ENCODE data around the gene DHX40.

DNA sequence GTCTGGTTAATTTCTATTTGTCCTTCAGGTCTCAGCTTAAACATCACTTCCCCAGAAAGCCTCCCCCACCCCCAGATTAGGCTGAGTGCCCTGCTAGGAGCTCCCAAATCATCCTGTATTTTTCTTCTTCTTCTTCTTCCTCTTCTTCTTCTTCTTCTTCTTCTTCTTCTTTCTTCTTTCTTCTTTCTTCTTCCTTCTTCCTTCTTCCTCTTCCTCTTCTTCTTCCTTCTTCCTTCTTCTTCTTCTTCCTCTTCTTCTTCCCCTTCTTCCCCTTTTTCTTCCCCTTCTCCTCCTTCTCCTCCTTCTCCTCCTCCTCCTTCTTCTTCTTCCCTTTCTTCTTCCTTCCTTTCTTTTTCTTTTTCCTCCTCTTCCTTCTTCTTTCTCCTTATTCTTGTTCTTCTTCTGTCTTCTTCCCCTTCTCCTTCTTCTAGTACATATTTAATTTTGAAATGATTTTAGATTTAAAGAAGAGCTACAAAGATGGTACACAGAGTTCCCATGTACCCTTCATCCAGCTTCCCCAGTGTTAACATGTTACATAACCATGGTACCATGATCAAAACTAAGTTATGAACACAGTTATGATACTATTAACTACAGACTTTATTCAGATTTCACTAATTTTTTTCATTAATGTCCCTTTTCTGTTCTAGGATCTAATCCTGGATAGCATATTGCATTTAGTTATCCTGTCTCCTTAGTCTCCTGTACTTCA lies 27.1 kb upstream of the DHX40 start:
- TF ChIP-seq SMC3 (IDR thresholded peaks at IDR 0.05) (no peak), KDM5A (IDR thresholded peaks at IDR 0.05) (no peak)
- TF ChIP-seq, protein P1, sequence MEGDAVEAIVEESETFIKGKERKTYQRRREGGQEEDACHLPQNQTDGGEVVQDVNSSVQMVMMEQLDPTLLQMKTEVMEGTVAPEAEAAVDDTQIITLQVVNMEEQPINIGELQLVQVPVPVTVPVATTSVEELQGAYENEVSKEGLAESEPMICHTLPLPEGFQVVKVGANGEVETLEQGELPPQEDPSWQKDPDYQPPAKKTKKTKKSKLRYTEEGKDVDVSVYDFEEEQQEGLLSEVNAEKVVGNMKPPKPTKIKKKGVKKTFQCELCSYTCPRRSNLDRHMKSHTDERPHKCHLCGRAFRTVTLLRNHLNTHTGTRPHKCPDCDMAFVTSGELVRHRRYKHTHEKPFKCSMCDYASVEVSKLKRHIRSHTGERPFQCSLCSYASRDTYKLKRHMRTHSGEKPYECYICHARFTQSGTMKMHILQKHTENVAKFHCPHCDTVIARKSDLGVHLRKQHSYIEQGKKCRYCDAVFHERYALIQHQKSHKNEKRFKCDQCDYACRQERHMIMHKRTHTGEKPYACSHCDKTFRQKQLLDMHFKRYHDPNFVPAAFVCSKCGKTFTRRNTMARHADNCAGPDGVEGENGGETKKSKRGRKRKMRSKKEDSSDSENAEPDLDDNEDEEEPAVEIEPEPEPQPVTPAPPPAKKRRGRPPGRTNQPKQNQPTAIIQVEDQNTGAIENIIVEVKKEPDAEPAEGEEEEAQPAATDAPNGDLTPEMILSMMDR (IDR thresholded peaks at IDR 0.05): no peak

Data from A549 (cell line).